GM18511 (cell line): Measurements from ENCODE around the gene DPH5.
A peak's percentile ranks its signal among the peaks of the same experiment; 100 is the strongest.
"Not testable (repeated sequence)": the region's sequence is repeated elsewhere in the genome, so short reads cannot be mapped to it uniquely, and the experiment has no call there.

ENCODE experiments used
- ATAC-seq: cut with Tn5 transposase; IDR thresholded peaks from one replicate; pipeline ENCODE4 v1.9.1; 2021; ENCODE audit warnings: mild to moderate bottlenecking, moderate library complexity; ENCODE audit not compliant: unreplicated experiment

DPH5 gene

GRCh38 chr1:101032129-101032528, 6.5 kb upstream of the DPH5 start:
- not testable (repeated sequence) for ATAC-seq

DNA sequence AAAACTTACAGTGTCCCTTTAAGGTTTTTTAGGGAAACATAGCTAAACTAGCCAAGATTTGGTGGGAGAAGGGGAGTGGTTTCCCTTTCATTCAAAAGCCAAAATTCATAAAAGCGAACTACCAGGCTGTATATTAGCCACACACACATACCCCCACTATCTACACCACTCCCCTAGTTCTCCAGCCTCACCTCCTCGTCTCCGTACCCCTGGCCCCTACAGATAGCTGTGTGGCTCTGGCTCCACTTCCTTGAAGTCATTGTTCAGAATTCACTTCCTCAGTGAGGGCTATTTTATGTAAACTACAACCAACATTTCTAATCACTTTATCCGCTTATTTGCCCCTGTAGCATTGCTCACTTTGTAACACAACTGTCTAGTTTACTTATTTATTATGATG, 5.3 kb upstream of the DPH5 start:
- no peak for ATAC-seq

- no peak for ATAC-seq
Measured at GRCh38 chr1:101029184-101029583, 3.6 kb upstream of the DPH5 start.

- no peak for ATAC-seq
Measured at GRCh38 chr1:101028466-101028865, 2.9 kb upstream of the DPH5 start.

- ATAC-seq: no peak
Measured at GRCh38 chr1:101027194-101027772, 1.7 kb upstream of the DPH5 start.

DNA sequence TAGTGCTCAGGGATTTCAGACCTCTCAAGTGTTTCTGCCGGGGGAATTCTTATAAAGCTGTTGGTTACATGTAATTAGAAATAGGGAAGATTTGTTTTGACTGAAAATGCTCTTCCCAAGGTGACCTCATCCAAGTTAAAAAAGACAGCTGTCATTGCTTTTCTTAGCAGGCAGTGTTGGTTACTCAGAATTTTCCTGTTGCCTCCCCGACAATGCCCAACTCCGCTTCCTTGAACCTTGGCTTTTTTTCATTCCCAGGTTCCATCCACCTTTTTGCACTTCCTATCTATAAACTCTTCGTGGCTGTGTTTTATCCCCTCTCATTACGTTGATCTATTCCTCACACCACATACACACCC, 825 bp upstream of the DPH5 start:
- no peak for ATAC-seq

DNA sequence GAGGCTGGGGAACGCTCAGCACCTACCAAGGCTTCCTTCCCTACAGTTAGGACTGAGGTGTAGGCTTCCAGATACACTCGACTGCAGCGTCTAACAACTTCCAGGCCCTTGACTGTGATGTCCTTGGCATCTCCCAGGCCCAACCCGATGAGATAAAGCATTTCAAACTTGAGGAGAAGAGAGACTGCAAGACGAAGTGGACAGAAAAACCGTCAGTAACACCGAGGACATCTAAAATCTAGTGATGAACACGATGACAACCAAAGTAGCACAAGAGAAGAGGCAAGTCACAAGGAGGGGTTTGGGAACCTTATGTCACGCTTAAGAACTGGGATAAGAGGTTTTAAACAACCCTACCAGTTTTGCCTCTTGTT, 314 bp downstream of the DPH5 start:
- peak; percentile 41 for ATAC-seq

- no peak for ATAC-seq
Measured at GRCh38 chr1:101022294-101022693, 3.3 kb downstream of the DPH5 start.

DNA sequence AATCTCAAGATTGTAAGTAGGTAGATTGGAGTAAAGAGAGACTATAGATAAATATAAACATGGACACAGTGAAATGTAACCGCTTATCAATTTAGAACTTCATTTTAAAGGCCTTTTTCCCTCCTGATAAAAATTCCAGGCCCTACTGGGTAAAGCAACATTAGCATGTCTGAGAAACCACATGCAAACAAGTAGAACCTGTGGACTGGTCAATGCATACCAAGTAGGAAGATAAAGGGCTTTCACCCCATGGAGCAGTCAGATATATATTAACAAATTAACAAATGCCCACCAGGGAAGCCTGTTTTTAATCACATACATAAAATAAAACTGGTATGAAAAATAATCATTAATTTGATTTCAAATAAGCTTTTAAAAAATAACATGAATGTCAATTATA, 8.1 kb downstream of the DPH5 start:
- ATAC-seq: no peak

DNA sequence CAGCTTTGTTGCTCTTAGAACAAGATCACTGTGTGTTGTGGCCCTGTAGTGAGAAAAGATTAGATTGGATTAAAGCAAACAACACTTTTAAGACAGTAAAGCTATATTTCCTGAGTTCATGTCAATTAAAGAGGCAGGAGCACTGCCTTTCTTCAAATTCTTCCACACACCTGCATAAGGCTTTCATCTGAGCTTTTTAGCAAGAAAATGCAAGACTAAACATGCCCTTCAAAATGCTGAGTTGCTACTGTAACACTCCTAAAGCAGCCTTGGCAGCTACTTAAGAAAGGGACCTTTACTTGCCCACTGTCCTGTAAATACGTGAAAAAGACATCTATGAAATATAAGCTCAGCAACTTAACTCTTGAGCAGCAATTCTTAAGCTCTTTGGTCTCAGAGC, 11.8 kb downstream of the DPH5 start:
- no peak for ATAC-seq

- no peak for ATAC-seq
Measured at GRCh38 chr1:101008229-101008834, 17.3 kb downstream of the DPH5 start.

DNA sequence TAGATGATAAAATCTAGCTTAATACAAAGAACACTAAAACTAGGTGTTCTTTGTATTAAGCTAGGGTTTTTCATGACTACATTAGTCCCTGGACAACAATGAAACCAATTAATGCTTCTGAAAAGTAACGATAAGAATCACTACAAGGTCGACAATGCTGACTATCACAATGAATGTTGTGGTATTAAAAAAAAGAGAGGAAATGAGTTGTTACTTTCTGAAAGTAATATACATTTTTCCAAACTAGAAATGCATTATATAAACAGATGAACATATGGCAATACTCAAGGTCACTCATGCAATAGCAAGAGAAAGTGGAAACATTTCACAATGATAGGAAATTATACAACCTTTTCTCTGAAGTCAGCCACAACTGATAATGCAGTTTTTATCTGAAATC, 19.0 kb downstream of the DPH5 start:
- no peak for ATAC-seq

GRCh38 chr1:101005871-101006270, 19.7 kb downstream of the DPH5 start:
- ATAC-seq: no peak

- no peak for ATAC-seq
Measured at GRCh38 chr1:101005183-101005582, 20.4 kb downstream of the DPH5 start.

DNA sequence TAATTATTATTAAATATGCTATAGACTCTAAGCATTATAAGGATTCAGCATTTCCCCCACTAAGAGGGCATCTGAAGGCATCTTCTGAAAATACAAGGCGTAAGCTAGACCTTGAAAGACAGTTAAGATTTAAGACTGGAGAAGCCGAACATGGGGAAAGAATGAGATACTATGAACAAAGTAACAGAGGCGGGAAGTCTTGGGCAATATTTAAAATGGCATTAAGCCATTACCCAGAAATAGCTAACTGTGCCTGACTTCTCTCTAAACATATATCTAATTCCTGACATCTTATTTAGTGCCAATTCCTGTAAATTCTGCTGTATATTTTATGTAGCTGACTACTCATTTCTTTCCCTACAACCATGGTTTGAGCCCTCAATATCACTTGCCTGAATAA, 20.9 kb downstream of the DPH5 start:
- no peak for ATAC-seq

DNA sequence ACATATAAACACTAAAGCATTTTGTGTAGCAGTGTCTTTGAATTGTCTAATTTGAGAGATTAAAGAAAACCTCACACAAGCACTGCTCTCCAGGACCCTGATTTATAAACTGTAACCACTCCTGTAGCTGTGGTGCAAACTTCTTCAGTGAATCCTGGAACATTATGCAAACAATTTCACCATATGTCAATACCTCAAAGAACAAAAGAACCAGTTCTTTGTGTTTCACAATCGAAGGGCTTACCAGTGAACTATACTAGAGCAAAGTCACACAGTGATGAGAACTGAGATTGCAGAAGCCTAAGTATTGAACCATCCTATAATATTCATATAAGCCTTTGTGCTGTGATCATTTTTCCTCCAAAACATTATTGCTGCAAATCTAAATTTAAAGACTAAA, 21.5 kb downstream of the DPH5 start:
- no peak for ATAC-seq

DNA sequence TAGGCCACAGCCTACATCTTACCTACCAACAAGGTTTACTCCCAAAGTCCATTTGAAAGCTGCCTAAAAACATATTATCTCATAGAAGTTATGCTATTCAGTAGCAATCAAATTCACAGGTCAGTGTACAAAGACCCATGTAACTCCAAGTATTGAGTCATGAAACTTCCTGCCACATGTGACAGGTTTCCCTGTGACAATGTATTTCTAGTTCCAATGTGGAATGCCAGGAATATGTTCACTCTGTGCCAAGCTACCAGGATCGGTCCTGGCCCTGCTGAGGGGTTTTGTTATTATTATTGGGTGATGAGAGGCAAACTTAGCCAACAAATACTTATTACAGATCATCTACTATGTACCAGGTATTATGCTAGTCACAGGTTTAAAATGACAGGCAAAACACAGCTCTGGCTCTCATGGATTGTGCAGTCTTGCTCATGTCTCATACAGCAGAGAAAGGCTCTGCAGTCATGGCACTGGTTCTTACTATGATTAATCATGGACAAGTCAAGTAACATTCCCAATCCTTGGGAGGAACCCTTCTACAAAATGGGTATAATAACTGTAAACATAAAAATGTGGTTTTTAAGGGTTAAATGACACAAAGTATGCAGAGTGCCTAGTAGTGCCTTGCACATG, 22.5 kb downstream of the DPH5 start:
- ATAC-seq: no peak

- no peak for ATAC-seq
Measured at GRCh38 chr1:101002551-101002950, 23.0 kb downstream of the DPH5 start.

DNA sequence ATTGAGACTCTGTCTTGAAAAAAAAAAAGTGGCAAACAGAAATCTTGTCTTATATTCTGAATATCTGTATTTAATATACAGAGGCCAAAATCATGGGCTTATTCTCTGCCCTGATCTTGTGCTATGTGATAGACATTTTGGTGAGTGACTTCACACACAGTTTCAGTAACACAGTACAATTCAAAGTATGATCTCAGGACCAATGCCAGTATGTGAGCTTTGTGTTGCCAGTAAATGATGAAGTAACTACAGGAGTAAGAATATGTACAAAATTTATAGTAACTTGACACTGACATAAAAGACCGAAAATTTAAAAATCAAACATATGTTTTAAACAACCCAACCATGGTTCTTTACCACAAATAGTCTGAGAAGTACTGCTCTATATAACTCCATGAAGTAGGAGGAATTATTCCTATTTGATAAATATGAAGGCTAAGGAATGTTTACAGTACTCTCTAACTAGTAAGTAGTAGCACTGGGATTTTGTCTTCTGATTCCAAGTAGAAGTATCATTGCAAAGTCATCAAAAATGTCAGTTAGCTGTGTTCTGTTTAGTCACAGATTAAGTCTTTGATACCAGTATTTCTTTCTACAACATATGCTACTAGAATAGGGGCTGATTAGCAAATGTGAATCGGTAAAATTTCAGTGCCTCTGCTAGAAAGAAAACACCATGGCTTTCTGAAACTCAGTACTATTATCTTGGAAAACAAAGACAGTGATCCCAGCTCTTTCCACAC, 25.3 kb downstream of the DPH5 start:
- ATAC-seq: no peak

- no peak for ATAC-seq
Measured at GRCh38 chr1:100998426-100998825, 27.2 kb downstream of the DPH5 start.

DNA sequence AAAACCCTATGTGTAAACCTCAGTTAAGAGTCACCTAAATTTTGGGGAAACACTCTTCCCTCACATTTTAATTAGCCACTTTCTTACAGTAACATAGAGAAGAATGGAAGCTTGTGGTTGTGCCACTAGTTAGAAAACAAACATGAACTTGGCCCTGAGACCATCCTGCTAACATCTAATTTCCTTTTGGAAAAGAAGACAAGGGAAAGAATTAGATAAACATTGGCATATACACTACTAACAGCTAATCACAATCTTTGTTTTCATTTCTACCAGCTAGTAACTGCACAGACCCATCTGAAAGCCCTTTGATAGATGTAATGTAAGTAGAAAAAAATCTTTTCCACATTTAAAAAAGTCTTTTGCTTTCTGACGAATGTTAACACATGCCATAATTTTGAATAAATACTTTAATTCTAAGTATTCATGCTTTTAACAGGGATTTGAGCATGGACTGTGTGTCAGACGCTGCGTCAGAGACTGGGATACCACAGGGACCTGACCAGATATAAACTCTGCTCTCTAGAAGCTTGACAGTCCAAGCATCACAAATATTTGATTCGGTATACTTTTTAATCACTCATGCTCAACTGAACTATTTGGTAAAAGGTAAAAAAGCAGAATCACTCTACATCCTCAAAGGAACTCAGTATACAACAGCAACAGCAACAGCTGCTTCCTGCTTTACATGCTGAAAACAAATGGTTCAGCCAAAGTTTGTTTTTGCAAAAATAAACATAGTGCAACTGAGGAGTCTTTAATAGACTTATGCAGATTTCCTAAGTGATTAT, 30.2 kb downstream of the DPH5 start:
- ATAC-seq: no peak
